NOMO-1 (cell line): Measurements from ENCODE around the gene ELMO1.

Experiments
- DNase-seq, 2 experiments: peaks; one replicate each; lab custom pipeline; 2025; ENCODE audit not compliant: unreplicated experiment in 2 of 2; lab: John Stamatoyannopoulos, UW

ELMO1 gene

DNA sequence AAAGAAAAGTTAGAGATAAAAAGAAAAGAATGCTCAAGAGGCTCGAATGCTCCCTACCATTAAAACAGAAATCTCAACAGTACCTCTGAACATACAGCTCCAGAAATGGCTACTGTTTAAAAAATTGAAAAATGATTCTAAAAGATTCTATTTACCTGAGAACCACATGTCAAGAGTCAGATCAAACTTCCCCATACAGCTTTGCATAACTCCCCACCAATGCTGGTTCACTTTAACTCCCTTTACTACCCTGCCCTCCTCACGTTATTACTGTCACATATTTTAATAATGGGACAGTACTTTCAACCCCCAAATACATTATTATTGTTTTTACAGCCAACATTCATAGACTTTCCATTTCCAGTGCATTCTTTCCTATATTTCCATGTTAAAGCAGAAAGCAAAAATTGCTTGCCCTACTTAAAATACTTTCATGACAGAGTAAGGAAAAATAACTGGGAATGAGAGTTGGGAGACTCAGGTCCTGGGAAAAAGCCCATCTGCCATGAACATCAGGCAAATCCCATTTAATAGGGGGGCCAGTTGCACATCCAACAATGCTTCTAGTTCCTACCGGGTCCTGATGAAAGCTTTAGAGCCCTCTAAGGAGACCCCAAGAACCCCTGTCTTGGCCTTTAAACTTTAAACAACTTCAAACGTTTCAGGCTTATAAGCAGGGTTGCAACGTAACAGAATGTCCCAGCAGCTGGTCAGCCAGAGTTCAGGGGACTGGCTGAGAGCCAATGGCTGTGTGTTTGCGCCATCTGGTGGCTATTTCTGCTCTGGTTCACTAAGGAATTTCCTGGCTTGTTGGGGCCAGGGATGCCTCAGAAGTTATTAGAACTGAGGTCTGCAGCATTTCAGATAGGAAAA, 247.4 kb downstream of the ELMO1 start:
- DNase-seq, result peak; percentile 20 to 43

DNA sequence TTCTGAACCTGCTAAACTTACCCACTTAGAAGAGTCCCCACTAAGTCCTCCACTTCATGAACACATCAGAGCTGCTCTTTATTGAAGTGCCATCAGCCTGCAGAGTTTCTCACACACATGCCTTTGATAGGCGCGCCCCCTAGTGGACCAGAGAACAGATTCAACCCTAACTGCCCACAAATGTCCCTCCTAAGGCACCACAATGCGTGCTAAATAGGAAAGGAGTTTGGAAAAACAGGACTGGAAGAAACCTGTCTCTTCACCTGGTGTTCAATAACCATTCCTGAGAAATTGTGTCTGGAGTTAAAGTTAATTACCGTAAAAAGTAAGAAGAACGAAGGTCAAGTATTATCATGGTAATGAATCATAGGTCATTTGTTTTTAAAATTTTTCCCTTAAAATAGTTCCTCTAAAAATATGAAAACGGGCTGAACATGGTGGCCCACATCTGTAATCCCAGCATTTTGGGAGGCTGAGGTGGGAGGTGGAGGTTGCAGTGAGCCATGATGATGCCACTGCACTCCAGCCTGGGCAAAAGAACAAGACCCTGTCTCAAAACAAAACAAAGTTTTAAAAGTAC, 249.7 kb downstream of the ELMO1 start:
- DNase-seq, result peak; percentile 19 to 59

DNA sequence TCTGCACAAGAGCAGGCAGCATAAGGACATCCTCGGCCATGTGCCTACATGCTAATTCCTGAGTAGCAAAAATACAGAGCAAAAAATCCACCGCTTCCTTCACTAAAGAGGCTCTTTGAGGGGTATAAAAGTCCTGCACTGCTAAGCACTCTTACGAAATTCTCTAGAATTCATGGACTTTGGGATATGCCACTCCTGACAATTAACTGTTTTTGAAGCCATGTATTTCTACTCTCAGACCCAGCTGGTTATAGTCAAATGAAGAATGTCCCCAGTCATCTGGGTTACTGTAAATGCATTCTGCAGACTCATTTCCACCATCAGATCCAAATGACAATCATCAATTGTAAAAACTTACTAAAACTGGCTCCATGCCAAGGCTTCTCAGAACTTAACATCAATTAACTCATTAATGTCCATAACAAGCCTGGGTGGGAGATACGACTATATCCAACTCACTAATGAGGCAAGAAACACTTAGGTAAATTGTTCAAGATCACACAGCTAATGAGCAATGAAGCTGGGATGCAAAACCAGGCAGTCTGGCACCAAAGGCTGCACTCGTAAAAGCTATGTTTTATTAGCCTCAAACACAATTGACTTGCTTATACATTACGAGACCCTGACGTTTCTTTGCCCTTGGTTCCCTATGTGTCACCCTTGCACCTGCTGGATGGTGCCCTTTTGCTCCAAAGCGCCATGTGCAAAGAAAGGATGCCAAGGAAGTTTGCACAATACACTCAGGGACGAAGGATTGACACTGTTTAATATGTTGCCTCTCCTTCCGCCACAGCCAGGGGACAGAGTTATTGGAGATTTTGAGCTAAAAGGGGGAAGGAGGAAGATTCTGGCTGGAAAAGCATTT, 250.4 kb downstream of the ELMO1 start:
- DNase-seq, result no peak

GRCh38 chr7:37197108-37197507, 251.6 kb downstream of the ELMO1 start:
- no peak for DNase-seq

- no peak for DNase-seq
Measured at GRCh38 chr7:37196676-37197075, 252.0 kb downstream of the ELMO1 start.

- DNase-seq, result no peak
Measured at GRCh38 chr7:37195388-37195787, 253.3 kb downstream of the ELMO1 start.

DNA sequence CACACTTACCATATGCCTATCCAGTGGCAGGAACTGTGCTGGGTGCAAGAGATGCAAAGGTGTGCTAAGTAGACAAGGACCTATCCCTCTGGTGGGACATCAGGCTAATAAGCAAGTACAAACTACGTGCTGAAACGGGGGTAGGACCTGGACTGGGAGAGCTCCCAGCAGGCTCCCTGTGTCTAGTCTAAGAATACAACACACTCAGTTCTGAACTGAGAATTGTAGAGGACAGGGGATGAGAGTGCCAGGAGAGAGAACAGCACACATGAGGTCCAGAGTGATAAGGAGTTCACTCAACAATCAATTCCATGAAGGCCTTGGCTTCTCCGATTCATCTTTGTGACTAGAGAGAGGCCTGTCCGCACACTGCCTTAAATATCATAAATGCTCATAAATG, 253.7 kb downstream of the ELMO1 start:
- no peak for DNase-seq

- no peak for DNase-seq
Measured at GRCh38 chr7:37193775-37194135, 254.9 kb downstream of the ELMO1 start.

DNA sequence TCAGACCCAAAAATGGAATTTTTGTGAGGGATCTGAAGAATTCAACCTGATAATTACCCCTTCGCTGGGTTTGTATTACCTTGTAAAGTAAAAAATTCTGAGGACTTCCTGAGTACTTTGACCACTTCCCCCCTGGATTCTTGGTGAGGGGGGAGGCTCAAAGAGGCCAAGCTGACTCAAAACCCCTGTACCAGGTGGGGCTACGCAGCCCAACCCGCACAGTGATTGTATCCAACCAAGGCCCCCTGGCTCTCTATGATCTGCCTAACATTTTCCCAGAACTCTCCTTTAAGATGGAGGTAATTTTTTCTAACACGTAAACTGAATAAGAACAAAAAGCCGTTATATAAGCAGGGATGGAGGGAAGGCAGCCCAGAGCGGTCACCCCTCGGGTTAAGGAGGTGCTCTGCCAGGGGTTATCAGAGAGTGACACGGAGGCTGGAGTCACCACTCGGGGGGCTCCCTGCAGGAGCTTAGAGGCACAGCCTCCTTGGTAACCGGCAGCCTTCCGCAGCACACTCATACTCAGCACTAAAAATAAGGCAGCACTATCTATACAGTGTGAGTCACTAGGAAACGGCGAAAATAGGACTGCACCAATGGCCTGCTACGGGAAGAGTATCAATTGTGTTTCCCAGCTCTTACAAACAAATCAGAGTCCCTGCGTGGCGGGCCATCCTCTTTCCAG, 255.4 kb downstream of the ELMO1 start:
- DNase-seq, result no peak

- no peak for DNase-seq
Measured at GRCh38 chr7:37191797-37192196, 256.9 kb downstream of the ELMO1 start.

DNA sequence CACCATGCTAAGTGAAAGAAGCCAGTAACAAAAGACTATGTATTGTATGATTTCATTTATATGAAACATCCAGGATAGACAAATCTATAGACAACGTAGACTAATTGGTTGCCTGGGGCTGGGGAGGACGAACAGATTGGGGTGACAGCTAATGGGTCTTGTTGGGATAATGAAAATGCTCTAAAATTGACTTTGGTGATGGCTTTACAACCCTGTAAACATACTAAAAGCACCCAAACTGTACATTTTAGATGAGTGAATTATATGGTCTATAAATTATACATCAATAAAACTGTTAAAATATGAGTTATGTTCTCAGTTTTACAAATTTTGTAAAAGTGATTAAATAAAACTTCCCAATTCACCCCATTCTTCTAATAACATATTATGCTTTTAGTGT, 261.5 kb downstream of the ELMO1 start:
- DNase-seq, result no peak

GRCh38 chr7:37186753-37187152, 261.9 kb downstream of the ELMO1 start:
- no peak for DNase-seq

DNA sequence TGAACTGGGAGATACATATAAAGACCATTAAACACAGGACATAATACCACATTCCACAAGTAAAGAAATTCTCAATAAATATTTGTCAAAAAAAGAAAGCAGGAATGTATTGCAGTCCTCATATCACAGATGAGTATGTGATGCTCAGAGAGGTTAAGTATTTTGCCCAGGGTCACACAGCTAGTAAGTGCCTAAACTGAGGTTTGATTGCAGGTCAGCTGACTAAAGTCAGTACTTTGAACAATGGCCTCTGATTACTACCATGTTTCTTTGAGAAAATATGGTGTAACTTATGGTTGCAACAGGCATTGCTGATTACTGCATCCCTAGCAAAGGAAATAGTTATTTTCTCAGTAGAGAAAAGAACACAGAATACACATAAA, 267.1 kb downstream of the ELMO1 start:
- DNase-seq, result no peak

DNA sequence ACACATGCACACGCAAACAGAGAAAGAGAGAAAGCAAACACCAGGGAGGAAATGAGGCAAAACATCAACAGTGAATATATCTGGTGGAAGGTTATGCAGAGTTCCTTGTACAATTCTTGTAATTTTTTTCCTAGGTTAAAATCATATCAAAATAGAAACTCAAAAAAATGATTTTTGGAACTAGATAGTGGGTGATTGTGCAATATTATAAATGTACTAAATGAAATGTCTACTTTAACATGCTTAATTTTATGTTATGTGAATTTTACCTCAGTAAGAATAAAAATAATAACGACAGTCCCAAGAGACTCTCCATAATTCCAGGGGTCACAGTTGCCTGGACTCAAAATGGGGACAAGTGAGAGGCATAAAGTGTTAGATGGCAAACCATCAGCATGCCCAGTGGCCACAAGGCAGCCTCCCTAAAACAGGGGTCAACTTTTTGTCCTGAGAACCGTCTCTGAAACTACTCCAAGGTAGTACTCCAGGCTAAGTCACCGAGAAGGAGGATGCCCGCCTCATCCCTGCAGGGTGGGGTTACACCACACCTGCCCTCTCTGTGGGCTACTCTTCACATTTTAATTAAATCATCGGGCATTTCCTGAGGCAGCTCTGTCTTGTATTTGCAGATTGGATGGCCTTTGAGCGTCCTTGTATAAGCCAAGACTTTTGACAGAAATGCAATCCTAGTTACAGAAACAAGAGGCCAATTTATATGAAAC, 267.7 kb downstream of the ELMO1 start:
- no peak for DNase-seq

DNA sequence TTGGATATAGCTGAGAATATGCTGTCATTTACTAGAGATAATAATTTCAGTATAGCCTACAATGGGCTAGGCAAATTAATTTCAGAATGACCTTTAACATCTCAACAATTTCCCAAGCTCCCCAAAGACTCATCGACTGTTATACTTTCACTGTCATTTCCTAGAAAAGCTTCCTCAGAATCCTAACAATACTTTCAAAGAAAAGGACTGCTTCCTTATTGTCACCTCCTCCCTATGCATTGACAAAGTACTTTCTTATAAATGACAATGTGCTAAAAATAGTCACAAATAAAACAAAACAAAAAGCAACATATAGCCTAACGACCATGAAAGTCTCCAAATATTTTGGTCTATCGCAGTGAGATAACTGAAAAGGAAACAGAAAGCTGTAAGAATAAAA, 272.6 kb downstream of the ELMO1 start:
- DNase-seq, result no peak

DNA sequence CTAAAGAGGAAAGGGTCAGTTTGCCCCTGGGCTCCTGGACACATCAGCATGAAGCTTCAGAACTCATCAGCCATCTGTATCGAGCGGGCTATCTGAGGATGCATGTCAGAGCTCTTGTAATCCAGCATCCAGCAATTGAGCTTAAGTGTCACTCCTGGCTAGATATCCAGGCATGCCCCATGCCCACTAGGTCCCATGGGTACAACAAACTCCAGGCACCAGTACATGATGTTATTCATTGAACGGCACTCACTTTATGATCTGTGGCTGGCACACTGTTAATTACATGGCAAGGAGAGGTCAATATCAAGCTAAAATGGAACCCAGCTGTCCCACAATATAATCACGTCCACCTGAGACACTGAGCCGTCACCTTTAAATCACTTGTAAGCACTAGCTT, 274.2 kb downstream of the ELMO1 start:
- no peak for DNase-seq

- no peak for DNase-seq
Measured at GRCh38 chr7:37173670-37174069, 275.0 kb downstream of the ELMO1 start.

DNA sequence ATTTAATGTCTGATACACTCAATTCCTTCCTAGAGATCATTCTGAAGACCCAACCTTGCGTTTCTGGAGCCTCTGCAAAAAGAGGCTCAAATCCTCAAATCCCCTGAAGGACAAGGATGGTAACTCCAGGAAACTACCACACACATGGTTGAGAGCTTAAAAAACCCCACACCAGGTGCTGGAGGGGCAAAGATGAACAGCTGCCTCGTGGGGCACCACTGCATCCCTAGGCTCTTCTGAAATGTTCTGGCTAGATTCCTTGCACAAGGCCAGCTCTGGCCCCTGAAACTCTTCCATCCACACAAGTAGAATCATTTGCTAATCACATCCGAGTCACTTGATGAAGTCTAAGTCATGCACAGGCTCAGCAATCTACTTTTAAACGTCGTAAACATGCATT, 286.6 kb downstream of the ELMO1 start:
- no peak for DNase-seq

GRCh38 chr7:37160656-37161055, 288.0 kb downstream of the ELMO1 start:
- no peak for DNase-seq

DNA sequence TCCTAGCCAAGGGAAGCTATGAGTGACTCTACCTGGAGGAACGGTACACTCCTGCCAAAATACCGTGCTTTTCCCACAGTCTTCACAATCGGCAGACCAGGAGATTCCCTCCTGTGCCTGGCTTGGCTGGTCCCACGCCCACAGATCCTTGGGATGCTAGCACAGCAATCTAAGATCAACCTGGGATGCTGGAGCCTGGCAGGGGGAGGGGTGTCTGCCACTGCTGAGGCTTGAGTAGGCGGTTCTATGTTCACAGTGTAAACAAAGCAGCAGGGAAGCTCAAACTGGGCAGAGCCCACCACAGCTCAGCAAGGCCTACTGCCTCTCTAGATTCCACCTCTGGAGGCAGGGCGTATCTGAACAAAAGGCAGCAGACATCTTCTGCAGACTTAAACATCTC, 295.3 kb downstream of the ELMO1 start:
- DNase-seq, result no peak
